ENCODE data around the gene ZNF624.
A peak's percentile ranks its signal among the peaks of the same experiment; 100 is the strongest.
"Not testable (repeated sequence)": the region's sequence is repeated elsewhere in the genome, so short reads cannot be mapped to it uniquely, and the experiment has no call there.

Gene ZNF624

DNA sequence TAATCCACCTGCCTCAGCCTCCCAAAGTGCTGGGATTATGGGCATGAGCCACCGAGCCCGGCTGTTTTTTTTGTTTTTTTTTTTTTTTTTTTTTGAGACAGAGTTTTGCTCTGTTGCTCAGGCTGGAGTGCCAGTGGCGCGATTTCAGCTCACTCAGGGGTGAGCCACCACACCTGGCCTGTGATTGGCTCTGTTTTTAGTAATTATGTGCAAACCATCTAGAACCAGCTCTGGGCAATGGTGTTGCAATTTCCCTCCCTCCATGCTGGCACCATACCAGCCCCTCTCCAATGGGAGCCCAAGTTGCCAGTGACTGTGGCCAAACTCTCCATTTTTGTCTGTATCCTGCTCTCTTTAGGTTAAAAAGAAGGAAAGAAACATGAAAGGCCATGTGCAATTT, 32.4 kb upstream of the ZNF624 start:
- not testable (repeated sequence) for H2BK15ac ChIP-seq (replicated peaks; ENCODE audit: low read depth); H3K79me2 ChIP-seq (ENCODE audit: control insufficient read depth, insufficient read depth, low read length); H3K4me2 ChIP-seq (ENCODE audit: low read length); DNase-seq; H3K56ac ChIP-seq (ENCODE audit: low read length); H3K4me1 ChIP-seq (ENCODE audit: control insufficient read depth, low read depth, low read length); H3K4ac ChIP-seq (ENCODE audit: low read depth, low read length); H4K5ac ChIP-seq (ENCODE audit: low read length); H2AK5ac ChIP-seq (ENCODE audit: low read length); H3K36me3 ChIP-seq (ENCODE audit: control insufficient read depth, insufficient read depth, low read length); H2BK5ac ChIP-seq (ENCODE audit: low read length); H3K4me3 ChIP-seq (ENCODE audit: low read length); H3K23ac ChIP-seq (ENCODE audit: low read length); H3K79me1 ChIP-seq (ENCODE audit: low read length); H2BK120ac ChIP-seq (ENCODE audit: low read depth, low read length); H3K9ac ChIP-seq (ENCODE audit: low read length); H3K27me3 ChIP-seq (ENCODE audit: insufficient read depth, low read length, poor library complexity); H3K18ac ChIP-seq (ENCODE audit: low read length); H4K8ac ChIP-seq (ENCODE audit: low read depth, low read length); H3K27ac ChIP-seq (ENCODE audit: low read depth, low read length)
- WGBS (ENCODE audit: extremely low coverage, insufficient coverage, low lambda C conversion rate), result no CpG with 5 or more reads among the region's 4 CpGs

GRCh38 chr17:16683290-16684138, 29.9 kb upstream of the ZNF624 start:
- not testable (repeated sequence) for H3K36me3 ChIP-seq (ENCODE audit: control insufficient read depth, insufficient read depth, low read length); H2AK5ac ChIP-seq (ENCODE audit: low read length); H2BK120ac ChIP-seq (ENCODE audit: low read depth, low read length); H3K4me2 ChIP-seq (ENCODE audit: low read length); H3K4me1 ChIP-seq (ENCODE audit: control insufficient read depth, low read depth, low read length); H4K8ac ChIP-seq (ENCODE audit: low read depth, low read length); H3K4ac ChIP-seq (ENCODE audit: low read depth, low read length); H4K5ac ChIP-seq (ENCODE audit: low read length); H2BK5ac ChIP-seq (ENCODE audit: low read length); H3K27ac ChIP-seq (ENCODE audit: low read depth, low read length); H3K18ac ChIP-seq (ENCODE audit: low read length); H3K23ac ChIP-seq (ENCODE audit: low read length); H2BK15ac ChIP-seq (replicated peaks; ENCODE audit: low read depth); H3K4me3 ChIP-seq (ENCODE audit: low read length); H3K9ac ChIP-seq (ENCODE audit: low read length); H3K79me2 ChIP-seq (ENCODE audit: control insufficient read depth, insufficient read depth, low read length); H3K27me3 ChIP-seq (ENCODE audit: insufficient read depth, low read length, poor library complexity); H3K79me1 ChIP-seq (ENCODE audit: low read length)
- no CpG with 5 or more reads among the region's 44 CpGs for WGBS (ENCODE audit: extremely low coverage, insufficient coverage, low lambda C conversion rate)
- peak; percentile 55 for DNase-seq
- peak overlapping the region; percentile 42 for H3K56ac ChIP-seq (ENCODE audit: low read length)

DNA sequence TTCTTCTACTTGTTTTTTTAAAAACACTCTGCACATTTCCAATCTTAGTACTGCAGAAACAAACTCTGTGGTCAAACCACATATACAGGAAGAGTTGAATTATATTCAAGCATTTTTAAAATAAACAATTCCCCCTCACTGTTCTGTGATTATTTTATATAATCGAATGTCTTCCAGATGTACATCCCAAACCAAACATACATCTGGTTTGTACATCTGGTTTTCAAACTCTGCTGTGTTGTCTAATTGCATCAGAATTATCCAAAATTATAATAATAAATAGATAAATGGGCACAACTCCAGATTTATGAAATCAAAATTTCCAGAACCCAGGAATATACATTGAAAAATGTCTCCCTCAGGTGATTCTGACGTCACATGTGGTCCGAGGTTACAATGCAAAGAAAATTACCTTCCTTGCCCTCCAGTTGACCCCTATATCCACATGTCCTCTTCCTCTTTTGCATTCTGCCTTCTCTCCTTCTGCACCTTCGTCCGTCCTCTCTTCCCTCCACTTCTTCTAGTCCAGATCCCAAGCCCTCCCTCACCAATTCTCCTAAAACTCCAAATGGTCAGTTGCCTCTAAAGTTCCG, 23.1 kb upstream of the ZNF624 start:
- no peak for DNase-seq
- H2BK15ac ChIP-seq (replicated peaks; ENCODE audit: low read depth), result no peak overlapping the region

GRCh38 chr17:16666907-16667636, 13.4 kb upstream of the ZNF624 start:
- H4K8ac ChIP-seq (ENCODE audit: low read depth, low read length); H3K4me1 ChIP-seq (ENCODE audit: control insufficient read depth, low read depth, low read length); H3K36me3 ChIP-seq (ENCODE audit: control insufficient read depth, insufficient read depth, low read length); H3K27me3 ChIP-seq (ENCODE audit: insufficient read depth, low read length, poor library complexity); H3K27ac ChIP-seq (ENCODE audit: low read depth, low read length); H3K79me1 ChIP-seq (ENCODE audit: low read length); H3K18ac ChIP-seq (ENCODE audit: low read length); H4K5ac ChIP-seq (ENCODE audit: low read length); H3K79me2 ChIP-seq (ENCODE audit: control insufficient read depth, insufficient read depth, low read length); H3K4me3 ChIP-seq (ENCODE audit: low read length); H3K23ac ChIP-seq (ENCODE audit: low read length); H2BK5ac ChIP-seq (ENCODE audit: low read length); H2AK5ac ChIP-seq (ENCODE audit: low read length); H2BK120ac ChIP-seq (ENCODE audit: low read depth, low read length); H3K4ac ChIP-seq (ENCODE audit: low read depth, low read length); H2BK15ac ChIP-seq (replicated peaks; ENCODE audit: low read depth): not testable (repeated sequence)
- Histone ChIP-seq H3K9ac (ENCODE audit: low read length) (peak overlapping the region; percentile 49), H3K4me2 (ENCODE audit: low read length) (peak overlapping the region; percentile 42), H3K56ac (ENCODE audit: low read length) (peak overlapping the region; percentile 80)
- peak; percentile 9 for DNase-seq
- WGBS (ENCODE audit: extremely low coverage, insufficient coverage, low lambda C conversion rate), result no CpG with 5 or more reads among the region's 61 CpGs

More for the DNA sequence above, 23.1 kb upstream of the ZNF624 start:
- H3K18ac ChIP-seq (ENCODE audit: low read length), result no peak overlapping the region
- H3K4me3 ChIP-seq (ENCODE audit: low read length), result no peak overlapping the region
- no peaks in the 10 kb centered on the region for H3K79me2 ChIP-seq (ENCODE audit: control insufficient read depth, insufficient read depth, low read length)
- H3K9ac ChIP-seq (ENCODE audit: low read length), result no peak overlapping the region
- no peak overlapping the region for H3K4ac ChIP-seq (ENCODE audit: low read depth, low read length)
- H3K79me1 ChIP-seq (ENCODE audit: low read length), result no peaks in the 10 kb centered on the region
- H3K27ac ChIP-seq (ENCODE audit: low read depth, low read length), result no peak overlapping the region
- no peaks in the 10 kb centered on the region for H3K36me3 ChIP-seq (ENCODE audit: control insufficient read depth, insufficient read depth, low read length)
- H4K8ac ChIP-seq (ENCODE audit: low read depth, low read length), result no peak overlapping the region
- H3K23ac ChIP-seq (ENCODE audit: low read length), result no peak overlapping the region
- no peak overlapping the region for H3K56ac ChIP-seq (ENCODE audit: low read length)
- H3K27me3 ChIP-seq (ENCODE audit: insufficient read depth, low read length, poor library complexity), result no peaks in the 10 kb centered on the region
- no peak overlapping the region for H4K5ac ChIP-seq (ENCODE audit: low read length)
- H2AK5ac ChIP-seq (ENCODE audit: low read length), result no peak overlapping the region
- no peak overlapping the region for H2BK120ac ChIP-seq (ENCODE audit: low read depth, low read length)
- no CpG with 5 or more reads among the region's 6 CpGs for WGBS (ENCODE audit: extremely low coverage, insufficient coverage, low lambda C conversion rate)
- H3K4me2 ChIP-seq (ENCODE audit: low read length), result no peak overlapping the region
- no peaks in the 10 kb centered on the region for H3K4me1 ChIP-seq (ENCODE audit: control insufficient read depth, low read depth, low read length)
- H2BK5ac ChIP-seq (ENCODE audit: low read length), result no peak overlapping the region

GRCh38 chr17:16666553-16666906, 12.9 kb upstream of the ZNF624 start:
- H3K9ac ChIP-seq (ENCODE audit: low read length), result not testable (repeated sequence)

More at GRCh38 chr17:16666553-16666906, 12.9 kb upstream of the ZNF624 start:
- not testable (repeated sequence) for H3K56ac ChIP-seq (ENCODE audit: low read length); H3K79me1 ChIP-seq (ENCODE audit: low read length); DNase-seq; H3K18ac ChIP-seq (ENCODE audit: low read length); H3K27ac ChIP-seq (ENCODE audit: low read depth, low read length); H2BK120ac ChIP-seq (ENCODE audit: low read depth, low read length); H2BK5ac ChIP-seq (ENCODE audit: low read length); H3K36me3 ChIP-seq (ENCODE audit: control insufficient read depth, insufficient read depth, low read length); H2BK15ac ChIP-seq (replicated peaks; ENCODE audit: low read depth); H3K4ac ChIP-seq (ENCODE audit: low read depth, low read length); H2AK5ac ChIP-seq (ENCODE audit: low read length); H3K27me3 ChIP-seq (ENCODE audit: insufficient read depth, low read length, poor library complexity); H3K23ac ChIP-seq (ENCODE audit: low read length); H4K8ac ChIP-seq (ENCODE audit: low read depth, low read length); H3K4me1 ChIP-seq (ENCODE audit: control insufficient read depth, low read depth, low read length); H3K79me2 ChIP-seq (ENCODE audit: control insufficient read depth, insufficient read depth, low read length); H3K4me2 ChIP-seq (ENCODE audit: low read length); H4K5ac ChIP-seq (ENCODE audit: low read length); H3K4me3 ChIP-seq (ENCODE audit: low read length)
- WGBS (ENCODE audit: extremely low coverage, insufficient coverage, low lambda C conversion rate), result no CpG with 5 or more reads among the region's 24 CpGs
